HEK293T (cell line): ENCODE results near the gene RAPSN.

ENCODE experiments used
- CTCF ChIA-PET: fragments of 350-600 bp; formaldehyde crosslinking; extraction: SDS; loops from one replicate; lab custom pipeline; 2021; ENCODE audit warnings: antibody characterized with exemption, inconsistent platforms; lab: Yijun Ruan, JAX
- POLR2A ChIA-PET: fragments of 350-600 bp; formaldehyde crosslinking; extraction: SDS; loops from one replicate; lab custom pipeline; 2020; ENCODE audit warnings: antibody characterized with exemption, inconsistent platforms; lab: Yijun Ruan, JAX
- DNase-seq: peaks from one replicate; pipeline ENCODE4 v3.0.0; 2012; ENCODE audit warnings: mixed read lengths; ENCODE audit errors: extremely low spot score
- ARNT ChIP-seq: fragments of 450-650 bp; IDR thresholded peaks from 2 replicates; pipeline ENCODE4 v1.6.1; 2017; ENCODE audit warnings: mild to moderate bottlenecking
- BHLHE40 ChIP-seq: fragments of 450-650 bp; IDR thresholded peaks from 2 replicates; pipeline ENCODE4 v1.6.1; 2016; ENCODE audit warnings: mild to moderate bottlenecking, moderate library complexity, borderline replicate concordance
- CTBP1 ChIP-seq: fragments of 450-650 bp; IDR thresholded peaks from 2 replicates; pipeline ENCODE4 v1.6.1; 2016; ENCODE audit warnings: borderline replicate concordance
- ELF4 ChIP-seq: fragments of 450-650 bp; IDR thresholded peaks from 2 replicates; pipeline ENCODE4 v1.6.1; 2017; ENCODE audit warnings: antibody characterized with exemption
- FOXA1 ChIP-seq: fragments of 450-650 bp; IDR thresholded peaks from 2 replicates; pipeline ENCODE4 v1.6.1; 2016; ENCODE audit warnings: mild to moderate bottlenecking
- FOXK2 ChIP-seq: fragments of 450-650 bp; IDR thresholded peaks from 2 replicates; pipeline ENCODE4 v1.6.1; 2016; ENCODE audit warnings: mild to moderate bottlenecking
- FOXM1 ChIP-seq: fragments of 450-650 bp; IDR thresholded peaks from 2 replicates; pipeline ENCODE4 v1.6.1; 2017; ENCODE audit warnings: mild to moderate bottlenecking, borderline replicate concordance
- HDGF ChIP-seq: fragments of 450-650 bp; IDR thresholded peaks from 2 replicates; pipeline ENCODE4 v1.6.1; 2017; ENCODE audit warnings: antibody characterized with exemption, borderline replicate concordance
- L3MBTL2 ChIP-seq: fragments of 450-650 bp; conservative IDR thresholded peaks from 2 replicates; pipeline ENCODE4 v1.6.1; 2016; ENCODE audit warnings: mild to moderate bottlenecking
- LEF1 ChIP-seq: fragments of 450-650 bp; IDR thresholded peaks from 2 replicates; pipeline ENCODE4 v1.6.1; 2017; ENCODE audit warnings: mild to moderate bottlenecking, borderline replicate concordance
- NFRKB ChIP-seq: fragments of 450-650 bp; IDR thresholded peaks from 2 replicates; pipeline ENCODE4 v1.6.1; 2016; ENCODE audit warnings: mild to moderate bottlenecking, moderate library complexity
- PKNOX1 ChIP-seq: fragments of 450-650 bp; IDR thresholded peaks from 2 replicates; pipeline ENCODE4 v1.6.1; 2016
- SP1 ChIP-seq: fragments of 450-650 bp; IDR thresholded peaks from 2 replicates; pipeline ENCODE4 v1.6.1; 2017
- SUZ12 ChIP-seq: fragments of 450-650 bp; IDR thresholded peaks from 2 replicates; pipeline ENCODE4 v1.6.1; 2016; ENCODE audit warnings: mild to moderate bottlenecking
- TARDBP ChIP-seq: fragments of 450-650 bp; IDR thresholded peaks from 2 replicates; pipeline ENCODE4 v1.6.1; 2016
- ZNF384 ChIP-seq: fragments of 450-650 bp; IDR thresholded peaks from 2 replicates; pipeline ENCODE4 v1.6.1; 2016

The RAPSN gene

DNA sequence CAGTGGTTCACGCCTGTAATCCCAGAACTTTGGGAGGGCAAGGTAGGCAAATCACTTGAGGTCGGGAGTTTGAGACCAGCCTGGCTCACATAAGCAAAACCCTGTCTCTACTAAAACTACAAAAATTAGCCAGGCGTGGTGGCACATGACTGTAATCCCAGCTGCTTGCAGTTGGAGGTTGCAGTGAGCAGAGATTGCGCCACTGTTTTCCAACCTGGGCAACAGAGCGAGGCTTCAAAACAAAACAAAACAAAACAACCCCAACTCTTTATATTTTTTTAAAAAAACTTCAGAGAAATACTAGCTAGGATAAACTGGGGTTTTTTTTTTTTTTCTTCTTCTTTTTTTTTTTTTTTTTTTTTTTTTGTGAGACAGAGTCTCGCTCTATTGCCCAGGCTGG, 31.8 kb upstream of the RAPSN start:
- no peak for TF ChIP-seq FOXA1
- TF ChIP-seq SUZ12: no peak
- TF ChIP-seq ZNF384: no peak
- TF ChIP-seq FOXK2: no peak
- TF ChIP-seq HDGF: no peak
- TF ChIP-seq CTBP1: no peak
- no peak for DNase-seq
- CTCF ChIA-PET: no interaction called here
- POLR2A ChIA-PET: interaction anchor here (0.5 kb wide), 1 partner anchor 269 kb away, joined by 3 read pairs; no protein-coding TSS in a partner anchor

DNA sequence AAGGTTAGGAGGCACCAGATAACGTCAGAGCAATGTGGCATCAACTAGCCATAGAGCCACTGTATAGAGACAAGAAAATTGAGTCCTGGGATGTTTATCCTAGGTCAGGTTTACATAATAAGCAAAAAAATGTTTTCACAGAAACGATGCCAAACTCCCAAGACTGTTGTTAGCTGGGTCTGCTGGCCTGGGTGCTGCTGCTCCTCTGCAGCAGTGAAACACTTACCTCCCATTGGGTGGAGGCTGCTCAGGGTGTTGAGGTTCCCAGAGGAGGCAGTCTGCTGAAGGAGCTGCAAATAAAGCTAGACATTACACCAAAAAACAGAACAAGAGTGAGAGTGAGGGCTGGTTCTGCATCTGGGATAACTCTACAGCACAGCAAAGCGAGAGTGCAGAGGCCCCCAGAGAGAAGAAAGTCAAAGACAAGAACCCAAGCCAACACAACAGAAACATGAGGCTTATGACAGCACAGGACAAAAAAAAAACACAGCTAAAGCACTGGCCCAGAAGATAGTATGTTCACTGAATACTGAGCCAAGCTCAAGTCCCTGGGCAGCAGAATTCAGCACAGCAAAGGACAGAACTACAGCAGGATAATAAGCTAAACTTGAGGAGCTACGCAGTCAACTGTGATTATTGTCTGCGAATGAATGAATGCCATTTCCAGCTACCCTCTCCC, 29.9 kb upstream of the RAPSN start:
- no peak for DNase-seq

GRCh38 chr11:47477753-47478152, 28.8 kb upstream of the RAPSN start:
- ChIA-PET CTCF (no interaction called here), POLR2A (interaction anchor here (0.5 kb wide), 1 partner anchor 276 kb away, joined by 4 read pairs; no protein-coding TSS in a partner anchor)
- DNase-seq: no peak
- TF ChIP-seq FOXA1 (no peak), SUZ12 (no peak), ELF4 (no peak), CTBP1 (no peak), LEF1 (no peak), ZNF384 (no peak), L3MBTL2 (no peak), FOXK2 (no peak), SP1 (no peak), HDGF (no peak), FOXM1 (no peak), PKNOX1 (no peak), BHLHE40 (no peak)

More for the DNA sequence above, 29.9 kb upstream of the RAPSN start:
- POLR2A ChIA-PET: no interaction called here
- CTCF ChIA-PET: no interaction called here
- TF ChIP-seq ARNT (no peak), HDGF (no peak), BHLHE40 (no peak), ZNF384 (no peak), ELF4 (no peak), SUZ12 (no peak), SP1 (no peak), FOXA1 (no peak), LEF1 (no peak), FOXM1 (no peak), FOXK2 (no peak), TARDBP (no peak)

DNA sequence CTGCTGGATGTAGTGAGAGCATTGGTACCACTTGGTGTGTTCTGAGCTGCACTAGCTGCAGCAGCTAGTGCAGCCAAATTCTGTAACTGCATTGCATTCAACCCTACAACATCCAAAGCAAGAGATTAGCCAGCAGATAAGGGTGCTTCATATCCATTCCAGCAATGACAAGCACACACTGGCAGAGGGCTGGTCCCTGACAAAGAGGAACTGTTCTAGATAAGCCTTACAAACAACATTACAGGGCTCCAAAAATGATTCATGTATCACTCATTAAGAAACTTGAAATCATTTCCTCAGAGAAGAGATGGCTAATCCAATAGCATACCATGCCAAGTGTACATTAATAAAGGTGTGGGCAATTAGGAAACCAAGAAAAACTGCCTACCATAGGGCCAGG, 28.4 kb upstream of the RAPSN start:
- no peak for TF ChIP-seq TARDBP
- TF ChIP-seq SUZ12: no peak
- TF ChIP-seq L3MBTL2: no peak
- no peak for TF ChIP-seq HDGF
- no peak for TF ChIP-seq FOXK2
- TF ChIP-seq NFRKB: no peak
- no peak for TF ChIP-seq FOXM1
- no peak for TF ChIP-seq LEF1
- no peak for TF ChIP-seq ELF4
- ChIA-PET POLR2A (interaction anchor here (0.5 kb wide), 1 partner anchor 276 kb away, joined by 4 read pairs; no protein-coding TSS in a partner anchor), CTCF (no interaction called here)
- no peak for DNase-seq

DNA sequence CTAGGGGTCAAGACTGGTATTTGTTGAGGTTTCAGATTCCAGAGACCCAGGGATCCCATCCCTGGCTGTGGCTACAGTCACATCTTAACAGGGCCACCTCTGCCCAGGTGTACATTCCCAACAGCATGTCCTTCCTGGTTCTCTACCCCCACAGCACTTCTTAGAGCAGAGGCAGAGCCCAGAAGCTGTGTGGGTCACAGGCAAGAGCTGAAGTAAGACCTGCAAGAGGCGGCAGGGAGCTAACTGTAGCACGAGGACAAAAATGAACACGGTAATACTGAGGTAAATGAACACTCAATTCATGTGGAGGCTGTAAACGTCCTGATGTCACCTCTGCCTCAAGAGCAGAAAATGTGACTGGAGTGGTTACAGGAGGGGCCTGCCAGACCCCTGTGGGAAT, 21.7 kb upstream of the RAPSN start:
- TF ChIP-seq BHLHE40 (no peak), SP1 (no peak), NFRKB (no peak), ARNT (no peak), FOXA1 (no peak)
- POLR2A ChIA-PET: no interaction called here
- DNase-seq: no peak
- CTCF ChIA-PET: interaction anchor here (0.7 kb wide), 1 partner anchor 30 kb away, joined by 3 read pairs; no protein-coding TSS in a partner anchor

DNA sequence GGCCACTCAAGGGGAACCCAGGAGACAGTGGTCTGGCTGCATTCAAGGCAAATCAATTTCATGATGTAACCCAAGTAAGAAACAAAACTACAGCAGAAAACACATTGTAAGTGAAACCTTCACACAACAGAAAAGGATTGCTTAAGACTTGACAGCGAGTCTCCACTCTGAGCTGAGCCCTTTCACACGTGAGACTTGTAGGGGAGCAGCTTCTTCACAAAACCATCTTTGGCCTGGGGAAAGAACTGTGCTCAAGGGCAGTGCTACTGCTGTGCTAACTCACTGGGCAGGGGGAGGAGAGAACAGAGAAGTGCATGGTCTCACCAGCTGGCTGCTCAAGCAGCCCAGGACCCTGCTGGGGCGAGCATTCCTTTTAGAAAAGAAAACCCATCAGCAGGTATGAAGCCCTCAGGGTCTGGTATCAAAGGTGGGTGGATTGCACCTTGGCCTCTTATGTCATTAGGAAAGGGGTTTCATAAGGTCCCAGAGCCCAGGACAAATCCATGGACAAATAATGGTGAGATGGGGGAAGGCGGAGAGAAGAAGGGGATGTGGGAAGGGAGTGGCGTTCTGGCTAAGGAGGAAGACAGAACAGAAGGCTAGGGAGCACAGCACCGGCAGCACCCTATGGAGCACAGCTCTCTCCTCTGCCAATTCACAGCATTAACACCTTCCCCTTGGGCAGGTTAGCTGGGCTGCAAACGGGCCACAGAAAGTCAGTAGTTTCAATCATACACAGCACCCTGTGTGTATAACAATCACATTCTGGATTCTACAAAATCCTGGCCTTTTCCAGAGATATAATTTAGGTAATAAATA, 20.6 kb upstream of the RAPSN start:
- ChIA-PET POLR2A (no interaction called here), CTCF (no interaction called here)
- TF ChIP-seq FOXA1 (no peak), ELF4 (no peak), BHLHE40 (no peak), CTBP1 (no peak), SP1 (no peak), SUZ12 (no peak), PKNOX1 (no peak), FOXK2 (no peak), LEF1 (no peak), ARNT (no peak), FOXM1 (no peak), NFRKB (no peak), HDGF (no peak)
- no peak for DNase-seq
